ENCODE measurements around the gene CRYAB. TPM values are rescaled to one million over a fixed set of nuclear protein-coding genes. Genes with fewer than 3 reads are reported as not detected.
A peak's percentile ranks its signal among the peaks of the same experiment; 100 is the strongest.

The CRYAB gene
- total and polyA plus RNA-seq, 9 donors = 226 to 708 (median 618) TPM

DNA sequence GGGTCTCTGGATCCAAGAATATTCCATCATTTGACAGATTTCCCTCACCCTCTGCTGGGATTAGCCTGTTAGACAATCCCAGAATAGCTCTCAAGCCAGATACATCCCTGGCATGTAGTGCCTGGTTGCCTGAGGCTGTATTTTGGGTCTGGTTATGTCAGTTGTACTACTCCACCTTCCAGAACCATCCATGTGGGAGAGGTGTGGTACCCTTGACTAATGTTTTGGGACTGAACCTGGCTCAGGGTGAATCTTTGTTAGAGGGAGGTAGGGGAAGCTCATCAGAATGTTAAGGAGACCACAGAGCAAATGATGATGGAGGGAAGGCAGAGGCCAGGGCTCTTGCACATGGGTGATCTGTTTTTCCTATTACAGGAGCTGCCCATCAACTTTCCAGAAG is 12.4 kb upstream of the CRYAB start:
- Histone ChIP-seq H3K36me3 (ENCODE audit: control insufficient read depth, insufficient read depth, low read length) (no peaks in the 10 kb centered on the region), H3K4me3 (ENCODE audit: low read length) (no peak overlapping the region), H3K27me3 (ENCODE audit: control insufficient read depth, insufficient read depth, low read length) (no peaks in the 10 kb centered on the region), H3K9me3 (replicated peaks; ENCODE audit: control insufficient read depth, low read depth, low read length) (no peaks in the 10 kb centered on the region), H3K27ac (ENCODE audit: low read length) (peak overlapping the region; percentile 79), H3K4me1 (ENCODE audit: control insufficient read depth, insufficient read depth, low read length) (peaks cover 34% of the 10 kb centered on the region)
- DNase-seq = peak; percentile 26

DNA sequence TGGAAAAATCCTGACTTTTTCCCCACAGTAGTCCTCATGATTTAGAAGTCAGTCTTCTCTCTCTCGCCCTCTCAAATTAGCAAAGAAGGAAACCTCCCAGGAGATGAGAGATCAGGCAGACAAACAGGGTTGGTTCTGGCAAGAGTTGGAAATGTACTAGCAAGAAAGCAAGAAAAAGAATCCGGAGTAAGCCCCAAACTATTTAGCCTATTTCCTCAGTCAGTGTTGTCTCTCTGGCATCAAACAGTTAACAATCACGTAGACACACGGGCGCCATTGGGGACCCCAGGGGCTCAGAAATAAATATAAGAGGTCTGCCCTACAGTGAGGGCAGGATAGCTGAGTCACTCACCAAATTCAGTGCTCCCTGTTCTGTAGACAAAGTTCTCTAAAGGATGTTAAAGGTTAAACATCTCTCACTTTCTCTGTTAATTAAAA is 11.8 kb upstream of the CRYAB start:
- Histone ChIP-seq H3K27ac (ENCODE audit: low read length) (peak overlapping the region; percentile 79), H3K4me3 (ENCODE audit: low read length) (no peak overlapping the region), H3K4me1 (ENCODE audit: control insufficient read depth, insufficient read depth, low read length) (peaks cover 38% of the 10 kb centered on the region), H3K9me3 (replicated peaks; ENCODE audit: control insufficient read depth, low read depth, low read length) (no peaks in the 10 kb centered on the region), H3K27me3 (ENCODE audit: control insufficient read depth, insufficient read depth, low read length) (no peaks in the 10 kb centered on the region), H3K36me3 (ENCODE audit: control insufficient read depth, insufficient read depth, low read length) (no peaks in the 10 kb centered on the region)
- no CpG with 5 or more reads among the region's 5 CpGs for WGBS (ENCODE audit: insufficient coverage)
- DNase-seq = peak; percentile 49

DNA sequence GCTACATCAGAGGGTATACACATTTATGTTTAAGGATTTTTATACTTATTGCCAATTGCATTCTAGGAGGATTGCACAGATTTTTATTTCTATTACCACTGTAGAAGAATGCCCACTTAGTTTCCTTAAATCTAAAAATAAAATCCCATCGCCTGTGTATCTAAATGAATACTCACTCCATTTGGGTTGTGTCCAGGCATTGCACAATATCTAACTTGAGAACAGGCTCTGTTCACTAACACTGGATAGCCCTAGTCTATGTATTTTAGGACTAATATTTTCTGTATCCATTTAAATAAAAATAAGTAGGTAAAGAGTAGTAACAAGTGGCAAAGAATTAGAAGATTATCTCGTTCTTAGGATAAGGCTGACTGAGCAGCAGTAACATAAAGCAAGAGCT is 11.2 kb upstream of the CRYAB start:
- WGBS (ENCODE audit: insufficient coverage) = no CpG with 5 or more reads among the region's 2 CpGs
- Histone ChIP-seq H3K27me3 (ENCODE audit: control insufficient read depth, insufficient read depth, low read length) (no peaks in the 10 kb centered on the region), H3K4me3 (ENCODE audit: low read length) (no peak overlapping the region), H3K27ac (ENCODE audit: low read length) (peak overlapping the region; percentile 79), H3K4me1 (ENCODE audit: control insufficient read depth, insufficient read depth, low read length) (peaks cover 39% of the 10 kb centered on the region), H3K36me3 (ENCODE audit: control insufficient read depth, insufficient read depth, low read length) (no peaks in the 10 kb centered on the region), H3K9me3 (replicated peaks; ENCODE audit: control insufficient read depth, low read depth, low read length) (no peaks in the 10 kb centered on the region)
- DNase-seq = peak; percentile 85

DNA sequence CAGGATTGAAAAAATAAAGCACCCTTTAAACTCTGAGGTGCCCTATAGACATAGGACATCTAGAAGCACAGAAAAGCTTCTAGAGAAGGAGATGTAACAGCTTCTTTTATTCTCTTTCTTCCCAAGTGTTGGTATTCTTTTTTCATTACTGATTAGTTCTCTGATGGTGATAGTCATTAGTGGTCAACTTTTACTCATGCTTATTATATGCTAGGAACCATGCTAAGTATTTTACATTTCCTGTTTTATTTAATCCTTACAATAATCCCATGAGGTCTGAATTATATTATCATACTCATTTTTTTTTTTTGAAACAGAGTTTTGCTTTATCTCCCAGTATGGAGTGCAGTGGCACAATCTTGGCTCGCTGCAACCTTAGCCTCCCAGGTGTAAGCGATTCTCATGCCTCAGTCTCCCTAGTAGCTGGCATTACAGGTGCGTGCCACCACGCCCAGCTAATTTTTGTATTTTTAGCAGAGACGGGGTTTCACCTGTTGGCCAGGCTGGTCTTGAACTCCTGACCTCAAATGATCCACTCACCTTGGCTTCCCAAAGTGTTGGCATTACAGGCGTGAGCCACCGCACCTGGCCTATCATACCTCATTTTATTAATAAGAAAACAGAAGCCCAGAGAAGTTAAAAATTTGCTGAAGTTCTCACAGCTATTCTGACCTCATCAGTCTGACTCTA is 10.1 kb upstream of the CRYAB start:
- DNase-seq = no peak
- Histone ChIP-seq H3K27ac (ENCODE audit: low read length) (no peak overlapping the region), H3K4me3 (ENCODE audit: low read length) (no peak overlapping the region), H3K9me3 (replicated peaks; ENCODE audit: control insufficient read depth, low read depth, low read length) (no peaks in the 10 kb centered on the region), H3K27me3 (ENCODE audit: control insufficient read depth, insufficient read depth, low read length) (no peaks in the 10 kb centered on the region), H3K36me3 (ENCODE audit: control insufficient read depth, insufficient read depth, low read length) (no peaks in the 10 kb centered on the region), H3K4me1 (ENCODE audit: control insufficient read depth, insufficient read depth, low read length) (peaks cover 39% of the 10 kb centered on the region)
- 89% methylated on average over 5 of the region's 7 CpGs for WGBS (ENCODE audit: insufficient coverage)

DNA sequence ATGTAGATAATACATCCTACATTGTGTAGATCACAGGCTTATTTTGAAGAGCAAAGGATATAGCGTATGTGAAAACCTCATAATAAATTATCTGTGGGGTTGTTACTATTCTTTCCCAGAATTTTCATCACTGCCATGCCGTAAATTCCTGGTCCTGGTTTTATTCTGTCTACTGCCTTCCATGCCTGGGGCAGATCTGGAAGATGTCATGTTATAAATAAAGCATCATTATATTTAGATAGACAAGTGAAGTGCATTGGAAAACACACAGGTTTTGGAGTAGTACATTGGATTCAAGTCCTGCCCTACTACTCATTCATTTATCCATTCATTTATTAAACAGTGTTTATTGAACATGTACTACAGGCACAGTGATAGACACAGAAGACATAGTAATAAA is 9.3 kb upstream of the CRYAB start:
- Histone ChIP-seq H3K27ac (ENCODE audit: low read length) (no peak overlapping the region), H3K9me3 (replicated peaks; ENCODE audit: control insufficient read depth, low read depth, low read length) (no peaks in the 10 kb centered on the region), H3K4me3 (ENCODE audit: low read length) (no peak overlapping the region), H3K36me3 (ENCODE audit: control insufficient read depth, insufficient read depth, low read length) (peaks cover 4% of the 10 kb centered on the region), H3K27me3 (ENCODE audit: control insufficient read depth, insufficient read depth, low read length) (no peaks in the 10 kb centered on the region), H3K4me1 (ENCODE audit: control insufficient read depth, insufficient read depth, low read length) (peaks cover 32% of the 10 kb centered on the region)
- no peak for DNase-seq
- no CpG with 5 or more reads among the region's 2 CpGs for WGBS (ENCODE audit: insufficient coverage)

DNA sequence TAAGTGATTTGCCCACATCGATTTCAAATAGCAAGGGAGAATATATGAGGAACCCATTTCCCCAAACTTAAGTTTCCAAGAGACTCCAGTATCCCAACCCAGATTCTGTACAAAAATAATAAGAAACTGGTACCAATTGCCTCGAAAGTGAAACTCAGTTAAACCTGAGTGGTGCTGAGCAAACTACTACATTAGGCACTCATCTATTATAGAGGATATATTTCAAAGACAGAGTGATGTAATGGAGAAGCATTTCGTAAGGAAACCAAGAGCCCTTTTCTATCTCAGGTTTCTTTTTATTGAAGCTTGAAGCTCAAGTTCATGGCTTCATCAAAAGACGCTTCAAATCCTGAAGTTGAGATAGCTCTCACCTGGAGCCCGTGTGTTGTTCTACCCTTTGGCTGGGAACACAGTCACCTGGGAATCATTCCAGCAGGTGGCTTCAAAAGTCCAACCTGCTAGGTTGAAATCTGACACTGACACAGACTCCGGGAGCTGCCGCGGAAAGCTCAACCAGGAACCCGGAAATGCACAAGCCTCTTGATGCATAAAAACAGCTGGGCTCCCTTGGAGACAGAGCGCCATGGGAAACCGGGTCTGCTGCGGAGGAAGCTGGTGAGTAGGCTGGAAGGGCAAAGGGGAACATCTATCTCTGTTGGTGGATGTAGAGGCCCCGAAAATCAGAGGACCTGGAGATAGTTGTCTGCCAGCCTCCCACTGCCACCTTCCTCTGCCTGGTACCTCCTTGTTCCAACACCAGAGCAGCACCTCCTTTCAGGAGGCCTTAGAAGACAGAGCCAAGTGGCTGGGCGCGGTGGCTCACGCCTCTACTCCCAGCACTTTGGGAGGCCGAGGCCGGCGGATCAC is 7.1 kb upstream of the CRYAB start, which contains the start of gene C11orf52:
C11orf52 (plus strand) TSS at position 524 of the 867 bp plus-strand sequence; CDS start at position 584, 60 bp downstream.
- peak within 1 kb of the TSS; percentile 81 for H3K27ac ChIP-seq (ENCODE audit: low read length)
- no peaks in the 10 kb centered on the region for H3K9me3 ChIP-seq (replicated peaks; ENCODE audit: control insufficient read depth, low read depth, low read length)
- peak; percentile 86 for DNase-seq
- peaks cover 32% of the 10 kb centered on the region for H3K4me1 ChIP-seq (ENCODE audit: control insufficient read depth, insufficient read depth, low read length)
- no peaks in the 10 kb centered on the region for H3K27me3 ChIP-seq (ENCODE audit: control insufficient read depth, insufficient read depth, low read length)
- 7% methylated on average over 8 of the region's 19 CpGs for WGBS (ENCODE audit: insufficient coverage)
- peak within 1 kb of the TSS; percentile 4 for H3K4me3 ChIP-seq (ENCODE audit: low read length)
- H3K36me3 ChIP-seq (ENCODE audit: control insufficient read depth, insufficient read depth, low read length) = peaks cover 11% of the 10 kb centered on the region

DNA sequence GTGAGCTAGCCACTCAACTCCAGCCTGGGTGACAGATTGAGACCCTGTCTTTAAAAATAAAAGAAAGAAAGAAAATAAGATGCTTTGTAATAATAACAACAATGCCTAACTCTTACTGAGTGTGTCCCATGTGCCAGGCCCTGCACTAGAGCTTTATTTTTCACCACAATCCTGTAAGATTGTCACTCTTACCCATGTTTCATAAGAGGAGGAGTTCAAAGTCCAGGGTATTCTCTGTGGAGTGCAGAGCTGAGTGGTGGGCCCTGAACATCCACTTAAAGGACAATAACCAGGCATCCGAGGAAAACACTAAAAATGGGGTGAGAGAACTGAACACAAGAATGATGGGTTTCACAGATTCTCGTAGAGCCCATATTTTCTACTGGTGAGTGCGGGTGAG is 6.2 kb upstream of the CRYAB start:
- 83% methylated on average over 2 of the region's 3 CpGs for whole genome bisulfite sequencing (ENCODE audit: insufficient coverage)
- Histone ChIP-seq H3K27ac (ENCODE audit: low read length) (peak overlapping the region; percentile 81), H3K4me3 (ENCODE audit: low read length) (no peak overlapping the region), H3K4me1 (ENCODE audit: control insufficient read depth, insufficient read depth, low read length) (peaks cover 33% of the 10 kb centered on the region), H3K27me3 (ENCODE audit: control insufficient read depth, insufficient read depth, low read length) (no peaks in the 10 kb centered on the region), H3K36me3 (ENCODE audit: control insufficient read depth, insufficient read depth, low read length) (peaks cover 11% of the 10 kb centered on the region), H3K9me3 (replicated peaks; ENCODE audit: control insufficient read depth, low read depth, low read length) (no peaks in the 10 kb centered on the region)
- no peak for DNase-seq

DNA sequence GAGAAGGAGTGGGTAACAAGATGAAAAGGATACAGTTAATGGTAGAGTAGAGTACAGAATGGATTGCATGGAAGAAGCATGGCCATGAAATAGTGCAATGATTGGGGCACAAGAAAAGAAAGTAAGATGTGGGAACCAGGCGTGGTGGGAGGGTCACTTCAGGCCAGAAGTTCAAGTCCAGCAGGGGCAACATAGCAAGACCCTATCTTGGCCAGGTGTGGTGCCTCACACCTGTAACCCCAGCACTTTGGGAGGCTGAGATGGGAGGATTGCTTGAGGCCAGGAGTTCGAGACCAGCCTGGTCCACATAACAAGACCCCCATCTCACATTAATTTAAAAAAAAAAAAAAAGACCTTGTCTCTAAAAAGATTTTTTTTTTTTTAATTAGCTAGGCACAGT is 5.7 kb upstream of the CRYAB start:
- peak overlapping the region; percentile 10 for H3K27ac ChIP-seq (ENCODE audit: low read length)
- H3K4me3 ChIP-seq (ENCODE audit: low read length) = no peak overlapping the region
- H3K4me1 ChIP-seq (ENCODE audit: control insufficient read depth, insufficient read depth, low read length) = peaks cover 37% of the 10 kb centered on the region
- no peaks in the 10 kb centered on the region for H3K27me3 ChIP-seq (ENCODE audit: control insufficient read depth, insufficient read depth, low read length)
- H3K36me3 ChIP-seq (ENCODE audit: control insufficient read depth, insufficient read depth, low read length) = peaks cover 11% of the 10 kb centered on the region
- H3K9me3 ChIP-seq (replicated peaks; ENCODE audit: control insufficient read depth, low read depth, low read length) = no peaks in the 10 kb centered on the region
- DNase-seq = no peak
- 100% methylated on average over 1 of the region's 2 CpGs for WGBS (ENCODE audit: insufficient coverage)

DNA sequence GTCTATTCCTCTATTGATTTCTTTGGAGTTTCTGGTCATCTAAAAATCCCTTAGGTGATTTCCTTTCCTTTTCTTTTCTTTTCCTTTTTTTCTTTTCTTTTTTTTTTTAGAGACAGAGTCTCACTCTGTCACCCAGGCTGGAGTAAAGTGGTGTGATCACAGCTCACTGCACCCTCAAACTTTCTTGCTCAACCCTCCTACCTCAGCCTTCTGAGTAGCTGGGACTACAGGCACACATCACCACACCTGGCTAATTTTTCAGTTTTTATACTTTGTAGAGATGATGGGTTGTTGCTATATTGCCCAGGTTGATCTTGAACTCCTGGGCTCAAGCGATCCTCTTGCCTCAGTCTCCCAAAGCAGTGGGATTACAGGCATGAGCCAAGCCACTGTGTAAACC is 5.2 kb upstream of the CRYAB start:
- H3K27ac ChIP-seq (ENCODE audit: low read length) = peak overlapping the region; percentile 10
- 100% methylated on average over 1 of the region's 1 CpG for WGBS (ENCODE audit: insufficient coverage)

DNA sequence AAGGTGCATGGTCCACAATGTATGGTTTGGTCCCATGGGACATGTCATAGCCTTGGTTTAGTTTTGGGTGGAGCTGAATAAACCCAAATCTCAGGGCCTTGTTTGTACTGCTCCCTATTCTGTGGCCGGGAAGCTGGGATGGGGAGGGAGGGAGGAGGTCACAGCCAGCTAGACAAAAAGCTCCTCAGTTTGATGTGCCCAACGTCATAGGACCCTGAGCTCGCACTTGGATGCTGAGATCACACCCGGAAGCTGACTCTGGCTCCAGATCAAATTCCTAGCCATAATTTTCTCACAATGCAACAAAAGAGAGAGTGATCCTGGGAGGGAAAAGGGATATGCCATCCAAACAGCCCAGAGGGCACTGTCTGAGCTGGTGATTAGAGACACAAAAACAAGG is 2.4 kb upstream of the CRYAB start:
- Histone ChIP-seq H3K27ac (ENCODE audit: low read length) (peak overlapping the region; percentile 98), H3K4me1 (ENCODE audit: control insufficient read depth, insufficient read depth, low read length) (peaks cover 56% of the 10 kb centered on the region), H3K4me3 (ENCODE audit: low read length) (peak overlapping the region; percentile 61), H3K9me3 (replicated peaks; ENCODE audit: control insufficient read depth, low read depth, low read length) (no peaks in the 10 kb centered on the region), H3K27me3 (ENCODE audit: control insufficient read depth, insufficient read depth, low read length) (no peaks in the 10 kb centered on the region), H3K36me3 (ENCODE audit: control insufficient read depth, insufficient read depth, low read length) (peaks cover 25% of the 10 kb centered on the region)
- DNase-seq = peak; percentile 89
- WGBS (ENCODE audit: insufficient coverage) = 50% methylated on average over 1 of the region's 4 CpGs

More for the DNA sequence above, 5.2 kb upstream of the CRYAB start:
- H3K9me3 ChIP-seq (replicated peaks; ENCODE audit: control insufficient read depth, low read depth, low read length) = no peaks in the 10 kb centered on the region
- H3K27me3 ChIP-seq (ENCODE audit: control insufficient read depth, insufficient read depth, low read length) = no peaks in the 10 kb centered on the region
- peaks cover 42% of the 10 kb centered on the region for H3K4me1 ChIP-seq (ENCODE audit: control insufficient read depth, insufficient read depth, low read length)
- H3K4me3 ChIP-seq (ENCODE audit: low read length) = no peak overlapping the region
- peaks cover 11% of the 10 kb centered on the region for H3K36me3 ChIP-seq (ENCODE audit: control insufficient read depth, insufficient read depth, low read length)
- DNase-seq = no peak
